ENCODE measurements around the gene SNX25.
A peak's percentile ranks its signal among the peaks of the same experiment; 100 is the strongest.

The SNX25 gene

DNA sequence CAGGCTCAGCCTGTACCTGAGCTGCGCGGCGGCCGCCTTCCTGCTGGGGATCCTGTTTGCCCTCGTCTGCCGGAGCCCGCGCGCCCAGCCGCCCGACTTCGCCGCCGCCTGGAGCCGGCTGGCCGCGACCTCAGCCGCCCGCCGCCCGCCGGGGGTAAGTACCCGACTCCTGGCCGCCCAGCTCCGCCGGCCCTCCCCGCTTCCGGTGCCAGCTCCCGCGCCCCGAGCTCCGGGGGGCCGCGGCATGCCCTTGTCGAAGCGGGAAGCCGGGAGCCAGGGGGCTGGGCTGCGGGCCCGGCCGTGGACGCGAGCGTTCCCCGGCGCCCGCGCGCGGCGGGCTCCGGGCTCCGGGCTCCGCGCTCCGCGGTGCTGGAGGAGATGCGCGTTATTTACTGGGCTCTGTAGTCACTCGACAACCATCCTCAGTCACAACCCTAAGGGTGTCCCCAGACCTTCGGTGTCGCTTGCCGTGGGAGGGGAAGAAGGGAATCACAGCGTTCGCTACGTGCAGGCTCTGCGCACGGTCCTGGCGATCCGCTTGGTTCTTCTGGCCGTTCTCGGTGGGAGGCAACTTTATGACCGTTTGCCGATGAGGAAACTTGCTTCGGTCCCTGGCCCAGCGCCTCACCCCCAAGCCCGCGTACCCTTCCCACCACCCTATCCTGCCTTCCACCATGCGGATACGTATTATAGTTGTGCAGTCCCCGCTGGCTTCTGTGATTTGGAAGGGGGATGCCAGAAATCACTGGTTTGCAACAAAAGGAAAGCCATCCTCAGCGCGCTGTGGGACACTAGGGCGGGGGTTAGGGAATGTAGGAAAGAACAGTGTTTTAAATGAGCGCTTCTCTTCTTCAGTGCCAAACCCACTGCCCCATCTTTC is 944 bp downstream of the SNX25 start:
- TF ChIP-seq, protein P1, sequence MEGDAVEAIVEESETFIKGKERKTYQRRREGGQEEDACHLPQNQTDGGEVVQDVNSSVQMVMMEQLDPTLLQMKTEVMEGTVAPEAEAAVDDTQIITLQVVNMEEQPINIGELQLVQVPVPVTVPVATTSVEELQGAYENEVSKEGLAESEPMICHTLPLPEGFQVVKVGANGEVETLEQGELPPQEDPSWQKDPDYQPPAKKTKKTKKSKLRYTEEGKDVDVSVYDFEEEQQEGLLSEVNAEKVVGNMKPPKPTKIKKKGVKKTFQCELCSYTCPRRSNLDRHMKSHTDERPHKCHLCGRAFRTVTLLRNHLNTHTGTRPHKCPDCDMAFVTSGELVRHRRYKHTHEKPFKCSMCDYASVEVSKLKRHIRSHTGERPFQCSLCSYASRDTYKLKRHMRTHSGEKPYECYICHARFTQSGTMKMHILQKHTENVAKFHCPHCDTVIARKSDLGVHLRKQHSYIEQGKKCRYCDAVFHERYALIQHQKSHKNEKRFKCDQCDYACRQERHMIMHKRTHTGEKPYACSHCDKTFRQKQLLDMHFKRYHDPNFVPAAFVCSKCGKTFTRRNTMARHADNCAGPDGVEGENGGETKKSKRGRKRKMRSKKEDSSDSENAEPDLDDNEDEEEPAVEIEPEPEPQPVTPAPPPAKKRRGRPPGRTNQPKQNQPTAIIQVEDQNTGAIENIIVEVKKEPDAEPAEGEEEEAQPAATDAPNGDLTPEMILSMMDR (IDR thresholded peaks at IDR 0.05; ENCODE audit: unreplicated experiment in 3 of 3), result no peak
- peak overlapping the region; percentile 84 to 93 (median 90) for H3K4me3 Mint-ChIP-seq
- H3K9me3 Mint-ChIP-seq, result no peaks in the 10 kb centered on the region
- peaks cover 16% of the 10 kb centered on the region for H3K27me3 Mint-ChIP-seq (ENCODE audit: low read depth)
- peak overlapping the region; percentile 73 to 77 (median 74) for H3K27ac Mint-ChIP-seq
- no peaks in the 10 kb centered on the region for H3K36me3 Mint-ChIP-seq (ENCODE audit: low read depth)
- H3K4me1 Mint-ChIP-seq, result peaks cover 32% of the 10 kb centered on the region

DNA sequence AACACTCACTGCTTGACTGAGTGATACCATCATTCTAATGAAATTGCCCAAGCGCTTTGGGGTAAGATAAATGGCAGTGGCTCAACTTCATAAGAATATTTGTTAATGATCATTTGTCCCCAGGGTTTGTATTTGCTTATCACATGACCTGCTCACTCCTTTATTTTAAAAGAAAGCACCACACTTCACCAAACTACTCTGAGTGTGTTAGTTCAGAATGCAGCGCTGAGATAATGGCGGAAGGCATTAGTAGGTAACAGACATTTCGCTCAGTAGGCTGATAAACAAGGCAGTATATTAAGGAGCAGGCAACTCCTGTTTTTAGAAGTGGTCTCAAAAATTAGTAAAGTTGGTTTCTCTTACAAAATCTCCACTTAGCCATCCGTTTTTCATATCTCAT is 1.6 kb downstream of the SNX25 start:
- Mint-ChIP-seq H3K4me3 (peak overlapping the region; percentile 84 to 93 (median 90)), H3K27me3 (ENCODE audit: low read depth) (peaks cover 16% of the 10 kb centered on the region), H3K27ac (peak overlapping the region; percentile 73 to 77 (median 74)), H3K36me3 (ENCODE audit: low read depth) (no peaks in the 10 kb centered on the region), H3K9me3 (no peaks in the 10 kb centered on the region), H3K4me1 (peaks cover 32% of the 10 kb centered on the region)
- TF ChIP-seq, protein P1 (IDR thresholded peaks at IDR 0.05; ENCODE audit: unreplicated experiment in 3 of 3), result no peak

DNA sequence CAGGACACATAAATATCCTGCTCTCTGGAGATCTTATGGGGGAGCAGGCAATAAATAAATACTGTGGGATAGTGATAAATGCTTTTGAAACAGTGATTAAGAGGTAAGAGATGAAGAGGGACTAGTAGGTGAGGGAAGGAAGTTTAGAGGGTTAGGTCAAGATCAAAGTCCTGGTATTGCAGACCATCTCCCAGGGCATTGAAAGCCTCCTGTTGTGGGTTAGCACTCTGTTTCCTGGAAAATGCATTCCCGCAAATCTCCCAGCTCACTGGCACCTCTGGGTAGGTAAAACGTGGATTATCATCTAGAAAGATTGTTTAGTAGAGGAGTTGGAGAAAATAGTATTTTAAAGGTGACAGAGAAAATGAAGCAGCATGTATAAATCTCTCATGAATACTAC is 2.2 kb downstream of the SNX25 start:
- TF ChIP-seq, protein P1 (IDR thresholded peaks at IDR 0.05; ENCODE audit: unreplicated experiment in 3 of 3), result no peak
- Mint-ChIP-seq H3K9me3 (no peaks in the 10 kb centered on the region), H3K36me3 (ENCODE audit: low read depth) (no peaks in the 10 kb centered on the region), H3K4me3 (peak overlapping the region; percentile 84 to 93 (median 90)), H3K27me3 (ENCODE audit: low read depth) (peaks cover 16% of the 10 kb centered on the region), H3K4me1 (peaks cover 32% of the 10 kb centered on the region), H3K27ac (peak overlapping the region in 2 of 3 experiments; percentile 11 to 74)

DNA sequence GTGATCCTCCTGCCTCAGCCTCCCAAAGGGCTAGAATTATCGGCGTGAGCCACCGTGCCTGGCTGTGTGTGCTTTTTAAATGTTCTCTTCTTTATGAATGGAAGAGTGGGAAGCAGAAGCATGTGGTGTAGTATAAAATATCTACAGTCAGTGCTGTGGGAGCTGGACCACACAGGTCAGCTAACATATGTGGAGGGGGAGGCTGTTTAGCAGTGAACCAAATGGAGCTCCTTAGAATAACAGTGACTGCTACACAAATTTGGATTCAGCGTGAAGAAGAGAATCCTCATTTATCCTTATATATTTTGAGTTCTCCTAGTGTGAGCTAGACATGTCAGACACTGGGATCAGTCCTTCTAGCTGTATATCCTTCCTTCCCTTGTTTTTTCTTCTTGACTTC is 3.2 kb downstream of the SNX25 start:
- Mint-ChIP-seq H3K27ac (peak overlapping the region; percentile 61 to 70 (median 70)), H3K36me3 (ENCODE audit: low read depth) (no peaks in the 10 kb centered on the region)

DNA sequence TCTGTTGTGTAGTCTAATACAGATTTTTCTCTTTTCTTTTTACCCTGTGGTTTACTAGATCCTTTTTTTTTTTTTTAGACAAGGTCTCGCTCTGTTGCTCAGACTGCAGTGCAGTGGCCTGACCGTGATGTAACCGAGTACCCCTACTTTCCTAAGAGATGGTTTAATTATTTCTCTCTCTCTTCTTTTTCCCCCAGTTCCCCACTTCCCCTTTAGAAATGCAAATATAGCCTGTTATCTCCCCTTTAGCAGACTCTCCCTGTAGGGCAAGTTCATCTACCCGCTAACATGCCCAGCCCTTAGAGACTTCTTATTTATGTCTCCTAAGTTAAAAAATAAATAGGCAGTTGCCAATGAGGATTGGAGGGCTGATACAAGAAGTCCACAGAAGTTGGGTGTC is 4.5 kb downstream of the SNX25 start:
- no peaks in the 10 kb centered on the region for H3K9me3 Mint-ChIP-seq
- H3K36me3 Mint-ChIP-seq (ENCODE audit: low read depth), result no peaks in the 10 kb centered on the region
- peaks cover 9% of the 10 kb centered on the region for H3K27me3 Mint-ChIP-seq (ENCODE audit: low read depth)
- peak overlapping the region in 1 of 3 experiments; percentile 12 for H3K4me3 Mint-ChIP-seq
- TF ChIP-seq, protein P1 (IDR thresholded peaks at IDR 0.05; ENCODE audit: unreplicated experiment in 3 of 3), result no peak
- H3K4me1 Mint-ChIP-seq, result peaks cover 37% of the 10 kb centered on the region
- peak overlapping the region; percentile 8 to 20 (median 8) for H3K27ac Mint-ChIP-seq

More for the DNA sequence above, 3.2 kb downstream of the SNX25 start:
- Mint-ChIP-seq H3K4me1 (peaks cover 37% of the 10 kb centered on the region), H3K9me3 (no peaks in the 10 kb centered on the region), H3K4me3 (peak overlapping the region; percentile 59 to 76 (median 73)), H3K27me3 (ENCODE audit: low read depth) (peaks cover 16% of the 10 kb centered on the region)
- TF ChIP-seq, protein P1 (IDR thresholded peaks at IDR 0.05; ENCODE audit: unreplicated experiment in 3 of 3), result no peak
